Gastroesophageal sphincter (tissue), 3 donors: ENCODE data around the gene PTPRE.

Experiments used
- EP300 ChIP-seq: sonication (generic); formaldehyde crosslinking; IDR thresholded peaks from one replicate; pipeline ENCODE4 v1.6.1; 2017; ENCODE audit warnings: antibody characterized with exemption, mild to moderate bottlenecking
- POLR2A ChIP-seq, 2 donors: fragments of 450-650 bp; IDR thresholded peaks; one replicate each; pipeline ENCODE4 v1.6.1; 2017; ENCODE audit warnings: antibody characterized with exemption in 2 of 2, mild to moderate bottlenecking in 2 of 2, moderate library complexity in 1 of 2
- POLR2AphosphoS5 ChIP-seq: sonication (generic); formaldehyde crosslinking; IDR thresholded peaks from one replicate; pipeline ENCODE4 v1.6.1; 2017; ENCODE audit warnings: antibody characterized with exemption
- TF ChIP-seq, protein P1 (sequence below), 4 experiments: fragments of 200-600 bp in 2 of 4; fragments of 450-650 bp in 2 of 4; sonication (generic) in 1 of 4; IDR thresholded peaks; one replicate each; pipeline ENCODE4 v1.5.1; 2017 to 2019; ENCODE audit warnings: antibody characterized with exemption in 4 of 4, mild to moderate bottlenecking in 2 of 4, moderate library complexity in 2 of 4

DNA sequence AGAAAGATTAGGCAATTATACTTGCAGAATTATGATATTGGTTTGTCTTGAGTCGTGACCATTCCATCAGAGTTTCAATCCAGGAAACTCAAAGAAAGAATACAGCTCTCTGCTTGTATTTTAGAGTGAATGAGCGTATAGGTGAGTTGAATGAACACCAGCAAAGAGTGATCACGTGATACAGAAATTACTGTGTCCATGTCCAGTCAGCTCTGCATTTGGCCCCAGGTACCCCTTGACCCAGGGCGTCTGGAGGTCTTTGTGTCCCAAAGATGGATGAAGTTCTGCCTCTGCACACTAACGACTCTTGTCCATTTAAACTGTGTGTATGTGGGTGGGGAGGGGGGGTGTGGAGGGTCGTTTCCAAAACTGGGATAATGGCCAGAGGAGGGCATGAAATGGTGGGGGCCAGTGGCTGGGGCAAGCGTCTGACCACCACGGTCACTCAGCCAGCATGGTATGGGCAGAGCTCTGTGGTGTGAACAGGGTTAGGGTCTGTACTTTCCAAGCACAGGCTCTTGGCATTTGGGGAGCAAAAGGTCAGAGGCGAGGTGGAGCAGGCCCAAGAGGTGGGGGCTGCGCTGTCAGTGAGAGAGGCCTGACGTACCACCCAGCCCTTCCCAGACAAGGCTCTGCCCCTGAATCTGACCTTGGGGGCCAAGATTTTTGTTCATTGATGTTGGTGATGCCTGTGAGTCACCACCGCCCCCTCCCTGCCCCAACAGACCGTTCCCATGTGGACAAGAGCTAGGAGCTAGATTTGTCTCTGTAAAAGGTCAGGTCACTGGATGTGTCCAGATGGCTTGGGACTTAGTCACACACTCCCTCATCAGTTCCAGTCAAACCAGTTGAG is 1.4 kb downstream of the PTPRE start:
- TF ChIP-seq EP300 (no peak), POLR2A (IDR thresholded peaks at IDR 0.05) (no peak), POLR2AphosphoS5 (peak; percentile 63)
- TF ChIP-seq, protein P1, sequence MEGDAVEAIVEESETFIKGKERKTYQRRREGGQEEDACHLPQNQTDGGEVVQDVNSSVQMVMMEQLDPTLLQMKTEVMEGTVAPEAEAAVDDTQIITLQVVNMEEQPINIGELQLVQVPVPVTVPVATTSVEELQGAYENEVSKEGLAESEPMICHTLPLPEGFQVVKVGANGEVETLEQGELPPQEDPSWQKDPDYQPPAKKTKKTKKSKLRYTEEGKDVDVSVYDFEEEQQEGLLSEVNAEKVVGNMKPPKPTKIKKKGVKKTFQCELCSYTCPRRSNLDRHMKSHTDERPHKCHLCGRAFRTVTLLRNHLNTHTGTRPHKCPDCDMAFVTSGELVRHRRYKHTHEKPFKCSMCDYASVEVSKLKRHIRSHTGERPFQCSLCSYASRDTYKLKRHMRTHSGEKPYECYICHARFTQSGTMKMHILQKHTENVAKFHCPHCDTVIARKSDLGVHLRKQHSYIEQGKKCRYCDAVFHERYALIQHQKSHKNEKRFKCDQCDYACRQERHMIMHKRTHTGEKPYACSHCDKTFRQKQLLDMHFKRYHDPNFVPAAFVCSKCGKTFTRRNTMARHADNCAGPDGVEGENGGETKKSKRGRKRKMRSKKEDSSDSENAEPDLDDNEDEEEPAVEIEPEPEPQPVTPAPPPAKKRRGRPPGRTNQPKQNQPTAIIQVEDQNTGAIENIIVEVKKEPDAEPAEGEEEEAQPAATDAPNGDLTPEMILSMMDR (IDR thresholded peaks at IDR 0.05): no peak
